Activated CD8-positive, alpha-beta memory T cell treated with anti-CD3 and anti-CD28 coated beads for 48 hours (primary cell): Measurements from ENCODE around the gene CDH22.

Experiments
- DNase-seq, 3 experiments: peaks; one replicate each; pipeline ENCODE4 v3.0.0-alpha.2; 2020; ENCODE audit warnings: low read depth in 2 of 3, low spot score in 2 of 3

CDH22 gene

GRCh38 chr20:46173652-46174468 lies 134.4 kb downstream of the CDH22 start:
- no peak for DNase-seq

- DNase-seq: no peak
Measured at GRCh38 chr20:46172961-46173536, 135.2 kb downstream of the CDH22 start.

DNA sequence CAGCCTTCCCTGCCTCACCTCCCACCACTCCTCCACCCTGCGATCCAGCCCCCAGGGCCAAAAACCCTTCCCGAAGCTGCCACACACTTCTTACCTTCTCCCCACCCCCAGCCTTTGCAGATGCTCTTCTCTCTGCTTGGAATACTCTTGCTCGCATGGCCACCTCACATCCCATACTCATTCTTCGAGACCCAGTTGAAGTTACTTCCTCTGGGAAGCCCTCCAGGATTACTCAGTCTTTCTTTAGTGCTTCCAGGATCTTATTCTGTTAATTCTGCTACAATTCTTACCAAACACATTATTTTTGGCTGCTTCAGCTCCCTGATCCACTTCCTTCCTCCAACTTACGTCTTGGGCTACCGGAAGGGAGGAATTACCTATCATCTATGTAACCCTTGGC lies 135.8 kb downstream of the CDH22 start:
- no peak for DNase-seq

GRCh38 chr20:46171909-46172308 lies 136.4 kb downstream of the CDH22 start:
- no peak for DNase-seq

GRCh38 chr20:46171476-46171875 lies 136.8 kb downstream of the CDH22 start:
- DNase-seq: no peak

- no peak for DNase-seq
Measured at GRCh38 chr20:46169245-46170171, 138.8 kb downstream of the CDH22 start.

DNA sequence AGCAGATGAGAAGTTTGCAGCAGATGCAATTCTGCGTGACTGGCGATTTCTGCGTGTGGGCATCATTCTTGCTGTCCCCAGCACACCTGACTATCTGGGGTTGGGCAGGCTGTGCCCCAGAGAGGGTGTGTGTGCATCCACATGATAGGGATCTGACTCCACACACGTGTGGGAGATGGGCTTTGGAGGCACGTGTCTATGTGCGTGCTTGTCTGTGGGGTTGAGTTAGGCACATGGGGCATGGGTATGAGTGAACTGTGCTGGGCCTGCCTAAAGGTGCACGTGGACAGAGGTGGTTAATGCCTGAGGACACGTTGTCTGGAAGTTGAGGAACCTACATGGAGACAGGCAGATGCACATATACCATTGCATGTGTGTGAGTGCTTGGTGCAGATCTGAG lies 139.9 kb downstream of the CDH22 start:
- no peak for DNase-seq

DNA sequence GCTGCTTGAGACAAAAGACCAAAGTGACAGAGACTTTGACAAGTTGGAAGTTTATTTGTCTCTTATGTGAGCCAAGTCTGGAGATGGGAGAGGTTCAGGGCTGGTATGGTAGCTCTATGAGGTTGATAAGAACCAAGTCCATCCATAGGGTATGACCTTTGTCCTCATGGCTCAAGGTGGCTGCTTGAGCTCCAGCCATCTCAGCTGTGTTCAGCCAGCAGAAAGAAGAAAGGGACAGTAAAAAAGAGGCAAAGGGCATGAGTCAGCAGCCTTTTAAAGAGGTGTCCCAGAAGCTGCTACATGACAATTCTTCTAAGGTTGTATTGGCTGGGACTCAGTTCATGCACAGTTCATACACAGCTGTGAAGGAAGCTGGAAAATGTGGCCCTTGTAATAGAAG lies 141.2 kb downstream of the CDH22 start:
- DNase-seq: no peak

GRCh38 chr20:46164254-46164653 lies 144.0 kb downstream of the CDH22 start:
- DNase-seq: no peak

- DNase-seq: no peak
Measured at GRCh38 chr20:46161921-46162320, 146.4 kb downstream of the CDH22 start.

DNA sequence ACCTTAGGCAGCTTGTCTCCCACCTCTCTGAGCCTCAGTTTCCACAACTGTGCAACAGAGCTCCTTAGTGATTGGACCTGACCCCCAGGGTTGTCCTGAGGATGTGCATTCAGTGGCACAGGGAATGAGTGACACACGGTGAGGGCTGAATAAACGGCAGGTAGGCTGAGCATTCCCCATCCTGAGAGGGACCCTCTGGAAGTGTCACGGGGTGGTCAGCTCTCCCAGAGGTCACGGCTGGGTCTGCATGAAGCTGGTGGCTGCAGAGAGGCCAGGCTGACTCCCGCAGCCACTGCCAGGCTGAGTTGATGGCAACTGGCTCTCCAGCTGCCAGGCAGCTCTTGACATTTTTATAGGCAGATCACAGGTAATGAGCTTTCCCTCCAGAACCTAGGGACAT lies 147.6 kb downstream of the CDH22 start:
- DNase-seq: no peak

DNA sequence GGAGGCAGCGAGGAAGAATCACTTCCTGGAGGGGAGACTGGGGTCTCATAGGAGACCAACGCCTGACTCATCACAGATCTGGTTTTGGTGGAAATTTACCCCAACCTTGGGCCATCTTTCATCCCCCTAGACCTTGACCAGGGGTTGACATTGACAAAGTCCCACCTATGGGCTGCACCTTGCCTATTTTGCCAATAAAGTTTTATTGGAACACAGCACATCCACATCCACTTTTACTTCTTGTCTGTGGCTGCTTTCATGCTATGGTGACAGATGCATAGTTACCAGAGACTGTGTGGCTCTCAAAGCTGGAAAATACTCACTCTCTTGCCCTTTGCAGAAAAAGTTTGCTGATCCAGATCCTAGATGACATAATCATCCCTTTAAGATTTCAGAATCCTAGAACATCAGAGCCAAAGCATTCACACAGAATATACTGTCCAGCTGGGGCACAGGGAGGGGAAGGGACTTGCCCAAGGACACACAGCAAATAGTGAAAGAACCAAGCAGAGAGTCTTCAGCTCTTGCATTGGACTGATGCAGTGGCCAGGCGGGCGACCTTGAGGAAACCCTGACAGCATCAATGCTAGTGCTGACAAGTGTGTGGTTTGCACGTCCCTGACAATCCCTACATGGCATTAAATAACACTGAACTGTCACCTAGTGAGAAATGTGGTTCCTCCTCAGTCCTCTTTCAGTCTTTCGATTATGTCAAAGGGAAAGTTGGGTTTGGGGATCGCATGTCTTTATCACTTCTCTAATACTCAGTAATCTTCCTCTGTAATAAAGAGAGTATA lies 149.0 kb downstream of the CDH22 start:
- no peak for DNase-seq

- no peak for DNase-seq
Measured at GRCh38 chr20:46158476-46158987, 149.8 kb downstream of the CDH22 start.

GRCh38 chr20:46157625-46158024 lies 150.7 kb downstream of the CDH22 start:
- DNase-seq: no peak

- no peak for DNase-seq
Measured at GRCh38 chr20:46157076-46157592, 151.2 kb downstream of the CDH22 start.

- no peak for DNase-seq
Measured at GRCh38 chr20:46156065-46156464, 152.2 kb downstream of the CDH22 start.

GRCh38 chr20:46154796-46155195 lies 153.5 kb downstream of the CDH22 start:
- no peak for DNase-seq

DNA sequence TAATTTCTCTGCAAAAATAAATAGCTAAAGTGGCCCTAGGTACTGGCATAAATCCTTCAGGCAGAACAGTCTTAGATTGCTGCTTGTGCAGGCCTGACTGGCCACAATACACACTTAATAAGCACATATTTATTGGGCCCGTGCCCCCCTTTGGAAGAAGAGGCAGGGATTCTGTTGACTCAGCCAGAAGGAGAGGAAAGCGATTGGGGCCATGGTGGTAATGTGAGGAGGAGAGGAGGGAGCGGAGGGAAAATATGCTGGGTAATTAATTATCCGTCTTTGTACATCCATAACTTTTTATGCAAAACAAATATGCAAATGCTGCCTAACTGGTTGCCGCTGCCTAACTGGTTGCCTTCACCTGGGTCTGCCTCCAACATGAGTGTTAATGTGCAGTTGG lies 154.0 kb downstream of the CDH22 start:
- no peak for DNase-seq

GRCh38 chr20:46152824-46153586 lies 155.3 kb downstream of the CDH22 start:
- no peak for DNase-seq

GRCh38 chr20:46151936-46152335 lies 156.4 kb downstream of the CDH22 start:
- no peak for DNase-seq
